Stimulated activated CD4-positive, alpha-beta T cell treated with anti-CD3 and anti-CD28 coated beads, Interleukin-4, amount 100 ng/mL, for 4 hours (primary cell): ENCODE measurements around the gene SNX2.
"Not testable (repeated sequence)": the region's sequence is repeated elsewhere in the genome, so short reads cannot be mapped to it uniquely, and the experiment has no call there.

Source experiments
- DNase-seq, 2 experiments: peaks; one replicate each; pipeline ENCODE4 v3.0.0-alpha.2; 2020

The SNX2 gene

GRCh38 chr5:122845229-122846050 is 70.6 kb downstream of the SNX2 start, which contains the start of gene SNX24:
TSS of gene SNX24 (plus strand) at chr5:122845613. CDS start at chr5:122845634, 21 bp downstream.
- peak; percentile 56 to 57 for DNase-seq

GRCh38 chr5:122846051-122846550 is 71.2 kb downstream of the SNX2 start:
- no peak for DNase-seq

DNA sequence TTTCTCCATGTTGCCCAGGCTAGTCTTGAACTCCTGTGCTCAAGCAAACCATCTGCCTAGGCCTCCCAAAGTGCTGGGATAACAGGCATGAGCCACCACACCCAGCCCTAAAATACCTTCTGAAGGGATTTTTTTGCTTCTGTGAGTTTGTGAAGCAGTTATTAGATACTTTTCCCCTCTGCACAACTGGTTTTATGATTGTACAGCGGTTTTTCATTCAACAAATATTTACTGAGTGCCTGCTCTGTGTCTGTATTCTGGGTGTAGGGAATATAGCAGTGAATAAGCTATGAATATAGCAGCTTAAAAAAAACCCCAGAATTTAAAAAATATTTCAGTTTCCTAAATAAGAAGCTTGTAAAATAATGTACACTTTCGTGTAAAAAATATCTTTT is 72.8 kb downstream of the SNX2 start:
- DNase-seq, result no peak

GRCh38 chr5:122849771-122850170 is 74.9 kb downstream of the SNX2 start:
- DNase-seq, result no peak

DNA sequence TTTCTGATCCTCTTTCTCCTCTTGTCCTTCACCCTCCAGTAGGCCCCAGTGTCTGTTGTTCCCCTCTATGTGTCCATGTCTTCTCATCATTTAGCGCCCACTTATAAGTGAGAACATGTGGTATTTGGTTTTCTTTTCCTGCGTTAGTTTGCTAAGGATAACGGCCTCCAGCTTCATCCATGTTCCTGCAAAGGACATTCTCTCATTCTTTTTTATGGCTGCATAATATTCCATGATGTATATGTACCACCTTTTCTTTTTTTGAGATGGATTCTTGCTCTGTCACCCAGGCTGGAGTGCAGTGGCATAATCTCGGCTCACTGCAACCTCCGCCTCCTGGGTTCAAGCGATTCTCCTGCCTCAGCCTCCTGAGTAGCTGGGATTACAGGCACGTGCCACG is 82.7 kb downstream of the SNX2 start:
- not testable (repeated sequence) for DNase-seq

GRCh38 chr5:122858451-122858850 is 83.6 kb downstream of the SNX2 start:
- no peak for DNase-seq

- no peak for DNase-seq
These were observed 88.4 kb downstream of the SNX2 start for GRCh38 chr5:122863240-122863639.

GRCh38 chr5:122863721-122864120 is 88.8 kb downstream of the SNX2 start:
- no peak for DNase-seq

- no peak for DNase-seq
These were observed 89.5 kb downstream of the SNX2 start for GRCh38 chr5:122864400-122864799.

DNA sequence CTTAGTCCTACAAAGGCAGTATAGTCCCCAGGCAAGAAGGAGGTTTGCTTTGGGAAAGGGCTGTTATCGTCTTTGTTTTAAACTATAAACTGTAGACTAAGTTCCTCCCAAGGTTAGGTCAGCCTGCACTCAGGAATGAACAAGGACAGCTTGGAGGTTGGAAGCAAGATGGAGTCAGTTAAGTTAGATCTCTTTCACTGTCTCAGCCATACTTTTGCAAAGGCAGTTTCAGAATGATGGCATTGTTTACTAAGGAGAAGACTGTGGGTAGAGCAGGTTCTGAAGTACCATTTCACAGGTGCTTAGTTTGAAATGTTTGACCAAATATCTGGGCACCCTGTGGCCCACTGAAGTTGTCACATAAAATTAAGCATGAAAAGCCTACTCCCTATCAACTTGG is 90.0 kb downstream of the SNX2 start:
- DNase-seq, result no peak

GRCh38 chr5:122870219-122870856 is 95.5 kb downstream of the SNX2 start:
- no peak for DNase-seq

- DNase-seq, result no peak
These were observed 96.8 kb downstream of the SNX2 start for GRCh38 chr5:122871661-122872060.

DNA sequence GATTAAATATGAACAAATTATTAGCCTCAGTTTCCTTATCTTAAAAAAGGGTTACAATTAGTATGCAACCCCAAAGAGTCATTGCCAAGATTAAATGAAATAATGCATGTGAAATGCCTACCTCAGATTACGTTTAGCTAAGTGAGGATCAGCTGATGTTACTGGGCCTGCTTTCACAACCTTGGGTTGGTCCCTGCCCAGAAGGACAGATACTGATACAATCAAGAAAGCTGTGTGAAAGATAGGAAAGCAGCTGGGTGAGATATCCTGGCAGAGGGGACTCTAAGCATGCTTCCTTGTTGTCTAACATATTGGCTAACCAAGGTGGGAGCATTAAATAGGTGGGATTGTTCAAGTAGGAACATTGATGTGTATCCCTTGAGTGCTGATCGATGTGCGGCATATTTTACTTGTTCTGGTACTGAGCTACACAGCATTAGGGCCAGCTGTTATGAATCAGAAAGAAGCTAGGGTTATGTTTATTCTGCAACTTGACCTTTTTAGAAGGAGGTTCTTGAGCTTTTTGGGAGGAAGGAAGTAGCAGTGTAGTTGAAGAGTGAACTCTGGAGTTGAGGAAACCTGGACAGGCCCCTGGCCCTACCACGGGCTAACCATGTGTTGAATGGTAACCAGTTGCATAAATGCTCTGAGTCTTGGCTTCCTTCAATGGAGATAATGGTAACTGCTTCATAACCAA is 99.4 kb downstream of the SNX2 start:
- no peak for DNase-seq

DNA sequence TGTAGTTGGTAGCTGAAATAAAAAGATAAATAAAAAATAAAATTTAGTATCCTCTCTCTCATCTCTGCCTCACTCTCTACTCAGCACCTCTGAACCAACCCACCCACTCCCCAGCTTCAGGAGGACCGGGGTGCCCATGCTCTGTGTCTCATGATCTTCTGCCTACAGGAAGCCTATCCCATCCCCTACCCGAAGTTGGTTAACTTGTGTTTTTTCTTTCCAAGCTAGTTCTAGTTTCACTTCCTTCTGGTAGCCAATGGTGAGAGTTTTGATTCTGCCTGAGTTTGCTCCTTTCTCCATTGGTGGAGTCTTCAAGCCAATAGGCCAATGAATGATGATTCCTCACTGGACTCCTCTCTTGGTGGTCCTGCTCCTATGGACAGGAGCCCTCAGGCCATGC is 102.6 kb downstream of the SNX2 start:
- no peak for DNase-seq

DNA sequence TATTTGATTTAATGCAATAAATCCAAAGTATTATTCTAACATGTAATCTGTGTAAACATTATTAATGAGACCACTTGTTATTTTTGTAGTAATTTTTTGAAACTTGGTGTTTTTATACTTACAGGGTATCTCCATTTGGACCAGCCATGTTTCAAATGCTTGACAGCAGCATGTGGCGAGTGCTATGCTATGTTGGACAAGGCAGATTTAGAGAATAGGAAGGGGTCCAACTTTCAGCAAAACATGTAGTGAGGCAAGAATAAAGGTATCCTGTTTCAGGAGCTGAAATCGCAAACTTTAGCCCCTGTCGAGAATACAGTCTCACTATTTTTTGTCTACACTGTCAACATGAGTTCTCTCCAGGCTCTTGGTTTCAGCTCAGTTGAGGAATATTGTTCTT is 104.2 kb downstream of the SNX2 start:
- no peak for DNase-seq
